H1 (cell line): Measurements from ENCODE around the gene ELL. TPM values are rescaled to one million over a fixed set of nuclear protein-coding genes. Genes with fewer than 3 reads are reported as not detected.

Source experiments
- CTCF ChIA-PET: fragments of 300-600 bp; sonication (Branson Sonifier 250); formaldehyde crosslinking; loops from one replicate; lab custom pipeline; 2021; ENCODE audit not compliant: partially characterized antibody; lab: Charles Lee
- POLR2A ChIA-PET: fragments of 300-600 bp; sonication (Branson Sonifier 250); formaldehyde crosslinking; loops from one replicate; lab custom pipeline; 2021; ENCODE audit warnings: inconsistent platforms; ENCODE audit not compliant: partially characterized antibody; lab: Charles Lee
- DNase-seq, 2 experiments: peaks; one replicate each; pipeline versions ENCODE4 v3.0.0 to v3.0.0-alpha.2; 2010 to 2022; ENCODE audit warnings: low spot score in 2 of 2, low read depth in 1 of 2, mixed read lengths in 1 of 2
- FAIRE-seq: peaks from 2 replicates; lab custom pipeline; 2011; peaks lifted over from hg19 to GRCh38; lab: Jason Lieb, UNC
- H2AFZ ChIP-seq: 2 replicates; pipeline ENCODE4 v1.8.1; 2012; ENCODE audit warnings: low read length, inconsistent platforms
- H2AK5ac ChIP-seq: 2 replicates; pipeline ENCODE4 v1.6.1; 2013; ENCODE audit warnings: low read depth, low read length
- H2BK120ac ChIP-seq: replicated peaks from 2 replicates; pipeline ENCODE3; 2013; ENCODE audit warnings: low read depth, low read length, inconsistent platforms
- H2BK12ac ChIP-seq: 2 replicates; pipeline ENCODE4 v1.6.1; 2013; ENCODE audit warnings: low read depth, low read length
- H2BK15ac ChIP-seq: 2 replicates; pipeline ENCODE4 v1.6.1; 2013; ENCODE audit warnings: low read length
- H2BK20ac ChIP-seq: 2 replicates; pipeline ENCODE4 v1.6.1; 2013; ENCODE audit warnings: low read length
- H2BK5ac ChIP-seq: 2 replicates; pipeline ENCODE4 v1.6.1; 2013; ENCODE audit warnings: low read depth, low read length
- H3K14ac ChIP-seq: 2 replicates; pipeline ENCODE4 v1.6.1; 2013; ENCODE audit warnings: inconsistent platforms; ENCODE audit not compliant: insufficient read length
- H3K18ac ChIP-seq: 2 replicates; pipeline ENCODE4 v1.6.1; 2013; ENCODE audit warnings: low read length; ENCODE audit errors: extremely low read depth
- H3K23ac ChIP-seq: 2 replicates; pipeline ENCODE4 v1.6.1; 2013; ENCODE audit warnings: inconsistent platforms; ENCODE audit not compliant: insufficient read length
- H3K23me2 ChIP-seq: 2 replicates; pipeline ENCODE4 v1.6.1; 2013; ENCODE audit warnings: low read depth, low read length
- H3K27ac ChIP-seq: 2 replicates; pipeline ENCODE4 v1.6.1; 2011; ENCODE audit warnings: low read depth, low read length, inconsistent platforms
- H3K27me3 ChIP-seq, 4 experiments: replicated peaks in 1 of 4; 1 replicate in 1 of 4; 2 replicates in 3 of 4; pipeline versions ENCODE4 v1.6.1 to v1.8.1; 2011 to 2013; ENCODE audit warnings: low read length in 3 of 4, mild to moderate bottlenecking in 3 of 4, inconsistent platforms in 2 of 4, mixed read lengths in 2 of 4, moderate library complexity in 1 of 4; ENCODE audit not compliant: control insufficient read depth in 3 of 4, insufficient read depth in 3 of 4; ENCODE audit errors: extremely low read depth in 1 of 4
- H3K36me3 ChIP-seq, 4 experiments: 2 replicates each; pipeline versions ENCODE4 v1.6.1 to v1.8.1; 2011 to 2013; ENCODE audit warnings: mild to moderate bottlenecking in 4 of 4, low read length in 3 of 4, moderate library complexity in 2 of 4, control low read depth in 1 of 4, inconsistent platforms in 1 of 4; ENCODE audit not compliant: insufficient read depth in 4 of 4, control insufficient read depth in 2 of 4
- H3K4ac ChIP-seq: replicated peaks from 2 replicates; pipeline ENCODE3; 2013; ENCODE audit warnings: low read length, low read depth, mixed read lengths, inconsistent platforms; ENCODE audit not compliant: insufficient read length
- H3K4me1 ChIP-seq, 4 experiments: replicated peaks in 1 of 4; 1 replicate in 1 of 4; 2 replicates in 3 of 4; pipeline versions ENCODE4 v1.6.1 to v1.8.1; 2011 to 2013; ENCODE audit warnings: low read length in 3 of 4, inconsistent platforms in 2 of 4, mixed read lengths in 1 of 4; ENCODE audit not compliant: insufficient read depth in 4 of 4, control insufficient read depth in 3 of 4
- H3K4me2 ChIP-seq, 2 experiments: 2 replicates each; pipeline versions ENCODE4 v1.6.1 to v1.8.1; 2011 to 2013; ENCODE audit warnings: low read depth in 2 of 2, low read length in 2 of 2, control low read depth in 1 of 2, inconsistent platforms in 1 of 2, mild to moderate bottlenecking in 1 of 2; ENCODE audit not compliant: insufficient read depth in 1 of 2
- H3K4me3 ChIP-seq, 4 experiments: fragments of 200-600, 300-600 bp in 1 of 4; sonication (generic), shearing (Covaris generic), sonication (Bioruptor Twin) in 1 of 4; 2 replicates each; pipeline versions ENCODE4 v1.5.1 to v1.8.1; 2011 to 2016; ENCODE audit warnings: low read length in 4 of 4, low read depth in 3 of 4, control low read depth in 2 of 4, inconsistent platforms in 2 of 4, mild to moderate bottlenecking in 2 of 4, mixed read lengths in 1 of 4, moderate library complexity in 1 of 4; ENCODE audit not compliant: insufficient read depth in 2 of 4; ENCODE audit errors: extremely low read depth in 1 of 4
- H3K56ac ChIP-seq: replicated peaks from 2 replicates; pipeline ENCODE3; 2013; ENCODE audit warnings: low read depth, mild to moderate bottlenecking, mixed read lengths, low read length, inconsistent platforms; ENCODE audit not compliant: insufficient read length
- H3K79me1 ChIP-seq: 2 replicates; pipeline ENCODE4 v1.6.1; 2013; ENCODE audit warnings: low read depth, low read length, control low read depth
- H3K79me2 ChIP-seq, 2 experiments: 2 replicates each; pipeline versions ENCODE4 v1.6.1 to v1.8.1; 2012 to 2013; ENCODE audit warnings: low read length in 2 of 2, mild to moderate bottlenecking in 2 of 2, inconsistent platforms in 1 of 2; ENCODE audit not compliant: insufficient read depth in 2 of 2, control insufficient read depth in 1 of 2
- H3K9ac ChIP-seq, 4 experiments: replicated peaks in 1 of 4; 1 replicate in 1 of 4; 2 replicates in 3 of 4; pipeline versions ENCODE4 v1.6.1 to v1.8.1; 2011 to 2013; ENCODE audit warnings: low read depth in 3 of 4, low read length in 3 of 4, control low read depth in 2 of 4, mild to moderate bottlenecking in 2 of 4, moderate library complexity in 2 of 4, inconsistent platforms in 1 of 4; ENCODE audit errors: extremely low read depth in 1 of 4
- H3K9me3 ChIP-seq, 2 experiments: 2 replicates each; pipeline versions ENCODE4 v1.6.1 to v1.8.1; 2012 to 2013; ENCODE audit warnings: mild to moderate bottlenecking in 2 of 2, moderate library complexity in 2 of 2, control low read depth in 1 of 2, inconsistent platforms in 1 of 2, low read depth in 1 of 2, low read length in 1 of 2, mixed read lengths in 1 of 2; ENCODE audit not compliant: insufficient read depth in 2 of 2
- H4K20me1 ChIP-seq, 2 experiments: replicated peaks in 1 of 2; 2 replicates each; pipeline versions ENCODE3 to v1.8.1; 2011 to 2013; ENCODE audit warnings: inconsistent platforms in 2 of 2, low read length in 2 of 2, mild to moderate bottlenecking in 1 of 2; ENCODE audit not compliant: insufficient read depth in 2 of 2, control insufficient read depth in 1 of 2
- H4K5ac ChIP-seq: 2 replicates; pipeline ENCODE4 v1.6.1; 2013; ENCODE audit warnings: low read length, low read depth, mixed read lengths, inconsistent platforms; ENCODE audit not compliant: insufficient read length
- H4K8ac ChIP-seq: 2 replicates; pipeline ENCODE4 v1.8.0; 2013; ENCODE audit warnings: mild to moderate bottlenecking, moderate library complexity, low read length, inconsistent platforms; ENCODE audit not compliant: insufficient read depth; ENCODE audit errors: extremely low read depth
- H4K91ac ChIP-seq: replicated peaks from 2 replicates; pipeline ENCODE3; 2013; ENCODE audit warnings: low read length, mixed read lengths, inconsistent platforms; ENCODE audit not compliant: insufficient read length
- EGR1 ChIP-seq: IDR thresholded peaks from 2 replicates; pipeline ENCODE4 v1.6.1; 2011; ENCODE audit warnings: low read depth, low read length, borderline replicate concordance
- GABPA ChIP-seq: IDR thresholded peaks from 2 replicates; pipeline ENCODE4 v1.6.1; 2011; ENCODE audit warnings: mild to moderate bottlenecking, low read length, moderate library complexity, borderline replicate concordance; ENCODE audit not compliant: insufficient read depth
- GTF2F1 ChIP-seq: IDR thresholded peaks from 2 replicates; pipeline ENCODE4 v1.6.1; 2012; ENCODE audit warnings: low read depth, low read length, improper control_type of control experiment, borderline replicate concordance
- SIX5 ChIP-seq: IDR thresholded peaks from 2 replicates; pipeline ENCODE4 v1.6.1; 2011; ENCODE audit warnings: mild to moderate bottlenecking, low read depth, low read length
- WGBS, 2 experiments: shearing (Covaris generic) in 1 of 2; methylation state at CpG; one replicate each; pipeline versions ENCODE4 v1.1.6 to v1.1.7; 2013 to 2015; ENCODE audit warnings: low lambda C conversion rate in 2 of 2, mixed read lengths in 2 of 2, inconsistent platforms in 1 of 2, low coverage in 1 of 2, missing lambda C conversion rate in 1 of 2; ENCODE audit not compliant: insufficient replicate concordance in 2 of 2, insufficient coverage in 1 of 2, insufficient read length in 1 of 2; ENCODE audit errors: extremely low coverage in 1 of 2, missing lambda C conversion rate in 1 of 2; 5-methylcytosine and 5-hydroxymethylcytosine counted together
- polyA plus RNA-seq, 7 experiments: library from polyadenylated mRNA; depleted of rRNA in 3 of 7; stranded (reverse) in 5 of 7; unstranded in 2 of 7; fragments of >200 nt in 5 of 7; fragments of 200-250 nt in 2 of 7; gene quantifications; 1 replicate in 5 of 7; 2 replicates in 1 of 7; 4 replicates in 1 of 7; pipeline versions ENCODE4 v1.2.1 to v1.2.3, GENCODE V29; 2011 to 2013; ENCODE audit warnings: missing spikeins in 2 of 7, mixed read lengths in 2 of 7
- total RNA-seq: library from RNA; stranded (reverse); fragmentation: NEBNext Ultra II Directional; extraction: Animal tissue kit (Norgen Biotek cat#: 25700); gene quantifications from 2 replicates; pipeline ENCODE4 v1.2.1, GENCODE V29; 2021
- TF ChIP-seq, protein P1 (sequence below): IDR thresholded peaks from 2 replicates; pipeline ENCODE4 v1.6.1; 2011; ENCODE audit warnings: low read depth, mild to moderate bottlenecking, low read length; ENCODE audit not compliant: insufficient read depth

ELL gene
- total and polyA plus RNA-seq, 2 of the 8 experiments (the other 6 are each of a cell fraction or from before 2014, with no cell fraction given) = 5.2 to 10.5 TPM

DNA sequence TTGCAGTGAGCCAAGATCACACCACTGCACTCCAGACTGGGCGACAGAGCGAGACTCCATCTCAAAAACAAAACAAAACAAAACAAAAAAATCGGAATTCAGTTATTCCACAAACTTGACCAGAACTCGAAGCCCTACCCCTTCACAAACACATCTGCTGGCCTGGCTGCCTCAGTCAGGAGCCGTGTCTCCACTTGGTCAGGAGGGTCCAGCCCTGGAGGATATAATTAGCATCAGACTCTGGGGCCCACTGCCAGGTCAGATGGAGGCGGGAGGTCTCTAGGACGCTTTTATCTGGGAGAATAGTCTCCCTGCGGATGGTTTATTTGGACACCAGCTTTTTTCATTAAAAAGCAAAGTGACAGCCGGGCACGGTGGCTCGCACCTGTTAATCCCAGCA, 8.0 kb downstream of the ELL start:
- Histone ChIP-seq H2AK5ac (no peak overlapping the region), H2BK15ac (no peak overlapping the region), H3K4me1 (peaks cover 0 to 3% (median under 1%) of the 10 kb centered on the region in 4 experiments; a peak in 3 of 7 replicates), H3K9me3 (no peaks in the 10 kb centered on the region), H3K4me3 (no peak overlapping the region), H2BK5ac (no peak overlapping the region), H4K91ac (no peak overlapping the region), H3K27ac (no peak overlapping the region)
- CTCF ChIA-PET = interaction anchor here (1.2 to 32.9 kb wide), 3 partner anchors 15 to 44 kb away, joined by 3 to 458 read pairs (median 3); no protein-coding TSS in a partner anchor
- TF ChIP-seq GTF2F1 (no peak), GABPA (no peak), EGR1 (no peak), SIX5 (no peak)
- TF ChIP-seq, protein P1, sequence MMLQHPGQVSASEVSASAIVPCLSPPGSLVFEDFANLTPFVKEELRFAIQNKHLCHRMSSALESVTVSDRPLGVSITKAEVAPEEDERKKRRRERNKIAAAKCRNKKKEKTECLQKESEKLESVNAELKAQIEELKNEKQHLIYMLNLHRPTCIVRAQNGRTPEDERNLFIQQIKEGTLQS = no peak
- TF ChIP-seq, all 59 proteins: peak for 0
- no peak overlapping the region for H3K56ac ChIP-seq
- DNase-seq (no peak), FAIRE-seq (no peak)
- H4K20me1 ChIP-seq = peaks cover 15 to 32% of the 10 kb centered on the region in 2 experiments
- no peak overlapping the region for H3K4me2 ChIP-seq
- no peaks in the 10 kb centered on the region for H3K23me2 ChIP-seq
- POLR2A ChIA-PET = interaction anchor here (0.7 kb wide), 1 partner anchor 9 kb away, joined by 3 read pairs; no protein-coding TSS in a partner anchor
- H3K36me3 ChIP-seq = no peaks in the 10 kb centered on the region
- no peak overlapping the region for H4K5ac ChIP-seq
- H3K14ac ChIP-seq = no peak overlapping the region
- H3K79me2 ChIP-seq = peaks cover 0 to 62% of the 10 kb centered on the region in 2 experiments; a peak in 2 of 4 replicates
- 84% methylated on average over 11 of the region's 11 CpGs; no CpG with 5 or more reads in 1 of the 2 experiments for WGBS, 2 experiments
- H2BK12ac ChIP-seq = no peak overlapping the region
- H3K9ac ChIP-seq = no peak overlapping the region
- peaks cover 26% of the 10 kb centered on the region for H3K79me1 ChIP-seq
- H2AFZ ChIP-seq = no peak overlapping the region
- no peak overlapping the region for H2BK120ac ChIP-seq
- no peaks in the 10 kb centered on the region for H3K27me3 ChIP-seq
- H2BK20ac ChIP-seq = no peak overlapping the region
- H3K4ac ChIP-seq = no peak overlapping the region
- no peak overlapping the region for H4K8ac ChIP-seq
- no peak overlapping the region for H3K23ac ChIP-seq
- H3K18ac ChIP-seq = no peak overlapping the region
